ENCODE data around the gene ZBED1. TPM values are rescaled to one million over a fixed set of nuclear protein-coding genes. Genes with fewer than 3 reads are reported as not detected.
"Not testable (repeated sequence)": the region's sequence is repeated elsewhere in the genome, so short reads cannot be mapped to it uniquely, and the experiment has no call there.

Gene ZBED1
- polyA plus RNA-seq, 1 experiment: 26.3 TPM

DNA sequence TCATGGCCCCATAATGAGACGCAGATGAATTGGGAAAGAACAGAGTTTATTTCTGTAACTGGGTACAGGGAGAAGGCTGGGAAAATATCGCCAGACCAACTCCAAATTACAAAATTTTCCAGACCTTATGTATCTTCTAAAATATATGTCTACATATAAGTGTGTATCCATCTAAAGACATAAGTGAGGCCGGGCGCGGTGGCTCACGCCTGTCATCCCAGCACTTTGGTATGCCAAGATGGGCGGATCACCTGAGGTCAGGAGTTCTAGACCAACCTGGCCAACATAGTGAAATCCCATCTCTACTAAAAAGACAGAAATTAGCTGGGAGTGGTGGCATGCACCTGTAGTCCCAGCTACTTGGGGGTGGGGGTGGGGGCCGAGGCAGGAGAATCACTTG is 11.7 kb upstream of the ZBED1 start:
- Histone ChIP-seq H3K4me3 (ENCODE audit: low read depth, low read length) (no peak overlapping the region), H3K36me3 (ENCODE audit: control insufficient read depth, insufficient read depth, low read length) (no peaks in the 10 kb centered on the region), H3K27me3 (ENCODE audit: control insufficient read depth, insufficient read depth, low read length) (no peaks in the 10 kb centered on the region)
- ChIA-PET POLR2A (no interaction called here), CTCF (no interaction called here)
- TF ChIP-seq, protein P1, sequence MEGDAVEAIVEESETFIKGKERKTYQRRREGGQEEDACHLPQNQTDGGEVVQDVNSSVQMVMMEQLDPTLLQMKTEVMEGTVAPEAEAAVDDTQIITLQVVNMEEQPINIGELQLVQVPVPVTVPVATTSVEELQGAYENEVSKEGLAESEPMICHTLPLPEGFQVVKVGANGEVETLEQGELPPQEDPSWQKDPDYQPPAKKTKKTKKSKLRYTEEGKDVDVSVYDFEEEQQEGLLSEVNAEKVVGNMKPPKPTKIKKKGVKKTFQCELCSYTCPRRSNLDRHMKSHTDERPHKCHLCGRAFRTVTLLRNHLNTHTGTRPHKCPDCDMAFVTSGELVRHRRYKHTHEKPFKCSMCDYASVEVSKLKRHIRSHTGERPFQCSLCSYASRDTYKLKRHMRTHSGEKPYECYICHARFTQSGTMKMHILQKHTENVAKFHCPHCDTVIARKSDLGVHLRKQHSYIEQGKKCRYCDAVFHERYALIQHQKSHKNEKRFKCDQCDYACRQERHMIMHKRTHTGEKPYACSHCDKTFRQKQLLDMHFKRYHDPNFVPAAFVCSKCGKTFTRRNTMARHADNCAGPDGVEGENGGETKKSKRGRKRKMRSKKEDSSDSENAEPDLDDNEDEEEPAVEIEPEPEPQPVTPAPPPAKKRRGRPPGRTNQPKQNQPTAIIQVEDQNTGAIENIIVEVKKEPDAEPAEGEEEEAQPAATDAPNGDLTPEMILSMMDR (IDR thresholded peaks at IDR 0.05; ENCODE audit: insufficient read depth, low read depth, low read length): no peak
- no peak for DNase-seq (ENCODE audit: low read depth)

DNA sequence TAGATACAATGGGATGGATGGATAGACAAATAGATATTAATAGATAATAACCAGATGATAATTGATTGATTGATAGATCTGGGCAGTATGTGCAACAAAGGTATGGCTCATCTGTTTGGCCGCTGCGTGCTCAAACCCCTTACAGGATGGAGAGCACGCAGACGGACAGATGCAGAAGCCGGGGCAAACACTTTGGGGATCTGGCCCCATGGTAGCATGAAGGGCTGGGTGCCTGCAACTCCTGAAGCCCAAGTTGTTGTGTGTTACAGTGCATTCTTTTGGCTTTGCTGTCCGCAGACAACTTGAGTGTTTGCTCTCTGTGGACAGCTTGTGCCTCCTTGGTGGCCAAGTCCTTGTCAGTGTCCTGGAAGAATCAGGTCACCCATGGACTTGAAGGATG is 10.6 kb upstream of the ZBED1 start:
- POLR2A ChIA-PET: no interaction called here
- CTCF ChIA-PET: no interaction called here
- Histone ChIP-seq H3K4me3 (ENCODE audit: low read depth, low read length) (no peak overlapping the region), H3K36me3 (ENCODE audit: control insufficient read depth, insufficient read depth, low read length) (no peaks in the 10 kb centered on the region), H3K27me3 (ENCODE audit: control insufficient read depth, insufficient read depth, low read length) (no peaks in the 10 kb centered on the region)
- DNase-seq (ENCODE audit: low read depth): no peak
- TF ChIP-seq, protein P1 (IDR thresholded peaks at IDR 0.05; ENCODE audit: insufficient read depth, low read depth, low read length): no peak

GRCh38 chrX:2508648-2509335 is 8.0 kb upstream of the ZBED1 start:
- H3K4me3 ChIP-seq (ENCODE audit: low read depth, low read length): no peak overlapping the region
- CTCF ChIA-PET: no interaction called here
- DNase-seq (ENCODE audit: low read depth): no peak
- POLR2A ChIA-PET: no interaction called here
- no peaks in the 10 kb centered on the region for H3K36me3 ChIP-seq (ENCODE audit: control insufficient read depth, insufficient read depth, low read length)
- no peaks in the 10 kb centered on the region for H3K27me3 ChIP-seq (ENCODE audit: control insufficient read depth, insufficient read depth, low read length)
- TF ChIP-seq, protein P1 (IDR thresholded peaks at IDR 0.05; ENCODE audit: insufficient read depth, low read depth, low read length): no peak

GRCh38 chrX:2507904-2508627 is 7.3 kb upstream of the ZBED1 start:
- Histone ChIP-seq H3K36me3 (ENCODE audit: control insufficient read depth, insufficient read depth, low read length) (no peaks in the 10 kb centered on the region), H3K4me3 (ENCODE audit: low read depth, low read length) (no peak overlapping the region), H3K27me3 (ENCODE audit: control insufficient read depth, insufficient read depth, low read length) (no peaks in the 10 kb centered on the region)
- CTCF ChIA-PET: no interaction called here
- TF ChIP-seq, protein P1 (IDR thresholded peaks at IDR 0.05; ENCODE audit: insufficient read depth, low read depth, low read length): no peak
- POLR2A ChIA-PET: no interaction called here
- DNase-seq (ENCODE audit: low read depth): no peak

DNA sequence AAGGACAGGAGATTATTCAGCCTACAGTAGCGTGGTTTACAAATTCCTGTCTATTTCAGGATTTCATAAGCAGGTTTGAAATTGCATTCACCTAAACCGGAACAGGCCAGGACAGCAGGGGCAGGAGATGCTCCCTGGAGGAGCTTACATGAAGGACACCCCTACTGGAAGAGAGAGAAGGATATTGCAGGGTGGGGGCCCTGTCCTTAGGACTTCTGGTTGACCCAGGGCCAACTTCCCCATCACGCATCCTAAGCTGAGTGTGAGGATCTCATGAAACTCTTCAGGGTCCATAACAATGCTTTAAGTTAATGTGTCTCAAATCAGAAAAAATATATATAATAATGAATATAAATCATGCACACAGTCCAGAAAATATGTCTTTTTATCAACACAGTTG is 6.4 kb upstream of the ZBED1 start:
- H3K36me3 ChIP-seq (ENCODE audit: control insufficient read depth, insufficient read depth, low read length): no peaks in the 10 kb centered on the region
- CTCF ChIA-PET: no interaction called here
- no peaks in the 10 kb centered on the region for H3K27me3 ChIP-seq (ENCODE audit: control insufficient read depth, insufficient read depth, low read length)
- no peak for DNase-seq (ENCODE audit: low read depth)
- POLR2A ChIA-PET: no interaction called here
- no peak overlapping the region for H3K4me3 ChIP-seq (ENCODE audit: low read depth, low read length)
- TF ChIP-seq, protein P1 (IDR thresholded peaks at IDR 0.05; ENCODE audit: insufficient read depth, low read depth, low read length): no peak

- H3K4me3 ChIP-seq (ENCODE audit: low read depth, low read length); CTCF ChIA-PET; DNase-seq (ENCODE audit: low read depth); POLR2A ChIA-PET; H3K27me3 ChIP-seq (ENCODE audit: control insufficient read depth, insufficient read depth, low read length); H3K36me3 ChIP-seq (ENCODE audit: control insufficient read depth, insufficient read depth, low read length): not testable (repeated sequence)
Measured at GRCh38 chrX:2505341-2505740, 4.6 kb upstream of the ZBED1 start.
